ENCODE data around the gene ARFRP1. TPM values are rescaled to one million over a fixed set of nuclear protein-coding genes. Genes with fewer than 3 reads are reported as not detected.
A peak's percentile ranks its signal among the peaks of the same experiment; 100 is the strongest.

Gene ARFRP1
- total and polyA plus RNA-seq, 7 donors: 26.8 to 70.2 (median 38.7) TPM

GRCh38 chr20:63690003-63690897 is 17.5 kb downstream of the ARFRP1 start:
- H3K27me3 ChIP-seq: no peaks in the 10 kb centered on the region
- peaks cover 2 to 32% (median 29%) of the 10 kb centered on the region in 4 donors for H3K4me1 ChIP-seq
- peak overlapping the region in 2 of 4 donors; percentile 19 to 73 for H3K27ac ChIP-seq
- H3K4me3 ChIP-seq: no peak overlapping the region
- H3K9me3 ChIP-seq: no peaks in the 10 kb centered on the region
- peaks cover 3 to 18% (median 10%) of the 10 kb centered on the region in 4 donors for H3K36me3 ChIP-seq
- intact Hi-C loops (cut with DNase I): no loop called here
- TF ChIP-seq CTCF (IDR thresholded peaks at IDR 0.05) (no peak), POLR2A (IDR thresholded peaks at IDR 0.05) (no peak), EP300 (IDR thresholded peaks at IDR 0.05) (no peak), POLR2AphosphoS5 (IDR thresholded peaks at IDR 0.05) (peak in 1 of 4 donors; percentile 13)
- 47 to 87% methylated on average over 40 of the region's 40 CpGs for WGBS, 2 donors
- DNase-seq: no peak

- peak overlapping the region in 2 of 4 donors; percentile 73 to 87 for H3K27ac ChIP-seq
Observed at GRCh38 chr20:63689046-63690002, 18.5 kb downstream of the ARFRP1 start.

GRCh38 chr20:63688228-63689045 is 19.3 kb downstream of the ARFRP1 start:
- TF ChIP-seq POLR2AphosphoS5 (IDR thresholded peaks at IDR 0.05): peak in 1 of 4 donors; percentile 27
- no peak for TF ChIP-seq POLR2A (IDR thresholded peaks at IDR 0.05)
- WGBS, 2 donors: 85 to 90% methylated on average over 31 of the region's 31 CpGs
- Histone ChIP-seq H3K4me1 (peaks cover 2 to 33% (median 30%) of the 10 kb centered on the region in 4 donors), H3K4me3 (no peak overlapping the region), H3K27me3 (no peaks in the 10 kb centered on the region), H3K9me3 (no peaks in the 10 kb centered on the region), H3K27ac (peak overlapping the region; percentile 48 to 87 (median 74)), H3K36me3 (peaks cover 0 to 5% (median 0%) of the 10 kb centered on the region in 4 donors)
- no peak for DNase-seq
- intact Hi-C loops (cut with DNase I): no loop called here

More at GRCh38 chr20:63689046-63690002, 18.5 kb downstream of the ARFRP1 start:
- H3K4me3 ChIP-seq: no peak overlapping the region
- intact Hi-C loops (cut with DNase I): no loop called here
- 48 to 87% methylated on average over 44 of the region's 44 CpGs for WGBS, 2 donors
- DNase-seq: no peak
- no peaks in the 10 kb centered on the region for H3K27me3 ChIP-seq
- no peak for TF ChIP-seq EP300 (IDR thresholded peaks at IDR 0.05)
- TF ChIP-seq CTCF (IDR thresholded peaks at IDR 0.05): no peak
- TF ChIP-seq POLR2AphosphoS5 (IDR thresholded peaks at IDR 0.05): peak in 1 of 4 donors; percentile 15
- no peak for TF ChIP-seq POLR2A (IDR thresholded peaks at IDR 0.05)
- peaks cover 2 to 32% (median 30%) of the 10 kb centered on the region in 4 donors for H3K4me1 ChIP-seq
- H3K9me3 ChIP-seq: no peaks in the 10 kb centered on the region
- H3K36me3 ChIP-seq: peaks cover 0 to 8% (median 7%) of the 10 kb centered on the region in 4 donors

GRCh38 chr20:63687419-63688178 is 20.2 kb downstream of the ARFRP1 start:
- TF ChIP-seq POLR2A (IDR thresholded peaks at IDR 0.05) (no peak), POLR2AphosphoS5 (IDR thresholded peaks at IDR 0.05) (no peak), EP300 (IDR thresholded peaks at IDR 0.05) (no peak), CTCF (IDR thresholded peaks at IDR 0.05) (no peak)
- WGBS, 2 donors: 91 to 95% methylated on average over 29 of the region's 29 CpGs

More at GRCh38 chr20:63687419-63688178, 20.2 kb downstream of the ARFRP1 start:
- H3K36me3 ChIP-seq: peaks cover 0 to 5% (median 0%) of the 10 kb centered on the region in 4 donors
- peaks cover 2 to 41% (median 38%) of the 10 kb centered on the region in 4 donors for H3K4me1 ChIP-seq
- H3K9me3 ChIP-seq: no peaks in the 10 kb centered on the region
- no peak for DNase-seq
- intact Hi-C loops (cut with DNase I): no loop called here
- H3K27ac ChIP-seq: peak overlapping the region; percentile 48 to 87 (median 74)
- no peaks in the 10 kb centered on the region for H3K27me3 ChIP-seq
- H3K4me3 ChIP-seq: peak overlapping the region in 1 of 4 donors; percentile 4
